SKM-1 treated with dmso at 0.1 percent for 144 hours (cell line): ENCODE results near the gene MEIOSIN.
"Not testable (repeated sequence)": the region's sequence is repeated elsewhere in the genome, so short reads cannot be mapped to it uniquely, and the experiment has no call there.

Source experiments
- DNase-seq: peaks from one replicate; lab custom pipeline; 2025; ENCODE audit not compliant: unreplicated experiment; lab: John Stamatoyannopoulos, UW

MEIOSIN gene, protein sequence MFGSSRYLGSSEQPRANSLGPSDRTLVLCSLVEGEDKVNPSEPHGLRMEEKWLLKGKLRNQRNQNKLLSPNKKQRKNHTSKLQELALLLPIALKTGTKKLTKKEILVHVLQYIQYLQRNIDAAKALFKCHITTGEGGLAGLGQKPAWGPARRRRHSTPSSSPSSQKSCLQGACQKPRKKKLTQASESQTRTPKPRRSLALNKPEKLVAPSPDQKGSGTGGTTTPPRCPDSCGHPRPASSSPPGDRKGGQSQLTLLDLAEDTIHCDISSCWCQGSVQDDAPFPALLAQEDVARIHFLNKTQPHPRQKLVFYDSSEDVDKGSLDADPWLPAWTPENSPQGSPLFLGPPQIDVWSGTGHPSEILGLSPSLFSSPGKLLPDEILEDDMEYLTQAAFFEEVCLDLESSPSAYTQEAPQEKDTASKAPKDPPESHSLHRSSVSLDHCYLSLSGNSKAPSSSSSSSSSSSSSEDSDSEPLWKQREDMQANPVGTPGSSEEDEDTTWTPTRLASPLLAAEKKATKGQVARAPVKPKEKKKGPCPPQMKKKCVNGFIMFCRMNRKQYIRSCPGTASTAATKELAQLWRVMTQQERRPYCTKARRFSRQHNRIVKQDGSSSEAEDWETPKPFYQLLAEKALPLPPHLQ

DNA sequence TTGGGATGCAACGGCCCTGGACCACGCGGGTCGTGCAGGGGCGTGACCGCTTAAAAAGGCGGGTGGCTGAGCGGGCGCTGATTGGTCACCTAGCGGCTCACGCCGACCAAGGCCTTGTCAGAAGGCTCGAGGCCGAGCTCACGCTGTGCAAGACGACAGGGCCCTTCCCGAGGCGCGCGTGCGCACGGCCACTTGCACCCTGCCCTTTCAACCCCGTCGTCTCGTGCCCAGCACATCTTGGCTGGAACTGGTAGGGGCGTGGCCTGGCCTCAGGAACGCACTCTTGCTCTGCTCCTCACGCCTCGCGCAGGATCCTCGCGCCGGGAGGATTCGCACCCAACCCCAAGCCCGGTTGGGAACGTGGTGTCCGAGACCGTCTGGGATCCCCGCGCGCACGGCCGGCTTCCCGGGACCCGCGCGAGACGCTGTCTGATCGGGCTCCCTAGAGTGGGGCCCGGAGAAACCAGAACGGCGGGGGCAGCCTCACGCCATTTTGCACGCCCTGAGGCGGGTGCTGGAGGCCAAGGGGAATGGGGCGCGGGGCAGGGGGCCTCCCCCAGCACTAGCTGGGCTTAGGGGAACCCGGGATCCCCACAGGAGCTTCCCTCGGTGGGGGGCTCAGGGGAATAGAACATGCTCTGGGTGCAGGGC is at the start of gene MEIOSIN:
TSS of gene MEIOSIN (plus strand) at position 280 of the 651 bp plus-strand sequence. CDS start 1,938 bp downstream, outside the sequence.
- no peak for DNase-seq

- not testable (repeated sequence) for DNase-seq
Observed at GRCh38 chr19:45685045-45685444, 48.2 kb upstream of the MEIOSIN start.

DNA sequence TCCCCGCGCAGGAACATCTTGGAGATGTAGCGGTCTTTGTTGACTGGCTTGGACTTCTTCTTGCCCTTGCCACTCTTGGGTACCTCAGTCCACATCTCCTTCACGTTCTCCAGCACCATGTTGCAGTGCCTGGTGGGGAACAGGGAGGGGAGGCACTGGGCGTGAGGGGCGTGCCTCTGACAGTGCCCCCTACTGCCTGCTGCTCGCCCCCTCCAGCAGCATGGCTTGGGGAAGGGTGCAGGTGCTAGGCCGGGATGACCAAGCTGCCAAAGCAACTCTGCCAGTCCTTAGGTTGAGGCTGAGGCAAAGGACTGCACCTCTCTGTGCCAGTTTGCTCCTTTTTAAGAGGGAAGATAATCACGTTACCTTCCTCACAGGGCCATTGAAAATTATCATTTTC is 45.6 kb upstream of the MEIOSIN start:
- no peak for DNase-seq

DNA sequence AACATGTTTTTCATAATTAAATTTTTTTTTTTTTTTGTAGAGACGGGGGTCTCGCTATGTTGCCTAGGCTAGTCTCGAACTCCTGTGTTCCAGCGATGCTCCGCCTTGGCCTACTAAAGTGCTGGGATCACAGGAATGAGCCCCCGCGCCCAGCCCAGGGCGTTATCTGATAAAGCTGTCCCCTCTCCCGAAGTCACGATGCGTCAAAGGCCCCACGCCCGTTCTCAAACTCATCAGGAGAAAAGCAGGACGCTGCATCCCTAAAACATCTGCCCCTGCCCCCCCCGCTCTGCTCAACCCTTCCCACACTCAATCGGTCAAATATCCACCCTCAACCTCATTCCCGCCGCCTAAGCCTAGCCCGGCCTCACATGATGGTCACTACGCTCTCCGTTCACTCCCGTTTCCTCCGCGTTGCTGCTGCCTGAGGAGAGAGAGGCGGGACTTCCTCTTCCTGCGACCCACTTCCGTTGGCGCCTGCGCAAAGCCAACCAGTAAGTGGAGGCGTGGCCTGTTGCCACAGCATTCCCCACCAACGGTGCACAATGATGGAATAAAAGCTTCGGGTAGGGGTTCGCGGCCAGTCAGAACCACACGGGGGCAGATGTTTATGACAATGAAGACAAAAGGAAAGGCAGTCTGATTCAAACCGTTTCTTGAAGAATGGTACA is 41.6 kb upstream of the MEIOSIN start, which contains the start of gene SNRPD2:
TSS of gene SNRPD2 (minus strand) at position 438 of the 671 bp plus-strand sequence. CDS start at position 373, 65 bp downstream.
- peak; percentile 53 for DNase-seq

- DNase-seq: peak; percentile 90
Observed at GRCh38 chr19:45692187-45693105, 40.8 kb upstream of the MEIOSIN start, which contains the start of gene QPCTL. QPCTL (plus strand) TSS chr19:45692666; CDS start chr19:45692704, 38 bp downstream.

- DNase-seq: no peak
Observed at GRCh38 chr19:45693106-45693788, 40.0 kb upstream of the MEIOSIN start.

DNA sequence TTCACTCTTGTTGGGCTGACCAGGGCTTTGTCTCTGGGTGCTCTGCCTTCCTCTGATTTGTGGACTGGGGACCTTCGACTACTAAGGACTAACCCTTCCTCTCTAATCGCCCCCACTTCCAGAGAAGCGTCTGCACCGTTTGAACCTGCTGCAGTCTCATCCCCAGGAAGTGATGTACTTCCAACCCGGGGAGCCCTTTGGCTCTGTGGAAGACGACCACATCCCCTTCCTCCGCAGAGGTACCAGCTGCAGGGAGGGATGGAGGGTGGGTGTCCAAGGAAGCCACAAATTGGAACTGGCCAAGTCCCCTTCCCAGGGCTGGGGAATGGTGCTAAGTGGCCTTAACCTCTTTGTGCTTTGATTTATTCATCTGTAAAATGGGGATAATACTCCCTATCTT is 31.6 kb upstream of the MEIOSIN start:
- no peak for DNase-seq

DNA sequence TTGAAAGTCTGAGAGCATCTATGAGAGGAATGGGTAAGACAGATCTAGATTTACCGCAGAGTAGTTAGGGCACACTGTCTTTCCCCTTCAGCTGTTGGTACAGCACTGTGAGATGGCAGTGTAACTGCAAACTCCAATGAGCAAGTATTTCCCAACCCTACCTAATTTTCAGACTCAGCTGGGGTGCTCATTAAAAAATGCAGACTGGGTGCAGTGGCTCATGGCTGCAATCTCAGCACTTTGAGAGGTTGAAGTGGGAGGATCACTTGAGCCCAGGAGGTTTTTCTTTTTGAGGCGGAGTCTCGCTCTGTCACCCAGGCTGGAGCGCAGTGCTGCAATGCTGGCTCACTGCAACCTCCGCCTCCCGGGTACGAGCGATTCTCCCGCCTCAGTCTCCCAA is 28.1 kb upstream of the MEIOSIN start:
- no peak for DNase-seq

- no peak for DNase-seq
Observed at GRCh38 chr19:45705710-45706415, 27.4 kb upstream of the MEIOSIN start.

GRCh38 chr19:45710356-45711130 is 22.7 kb upstream of the MEIOSIN start:
- no peak for DNase-seq

DNA sequence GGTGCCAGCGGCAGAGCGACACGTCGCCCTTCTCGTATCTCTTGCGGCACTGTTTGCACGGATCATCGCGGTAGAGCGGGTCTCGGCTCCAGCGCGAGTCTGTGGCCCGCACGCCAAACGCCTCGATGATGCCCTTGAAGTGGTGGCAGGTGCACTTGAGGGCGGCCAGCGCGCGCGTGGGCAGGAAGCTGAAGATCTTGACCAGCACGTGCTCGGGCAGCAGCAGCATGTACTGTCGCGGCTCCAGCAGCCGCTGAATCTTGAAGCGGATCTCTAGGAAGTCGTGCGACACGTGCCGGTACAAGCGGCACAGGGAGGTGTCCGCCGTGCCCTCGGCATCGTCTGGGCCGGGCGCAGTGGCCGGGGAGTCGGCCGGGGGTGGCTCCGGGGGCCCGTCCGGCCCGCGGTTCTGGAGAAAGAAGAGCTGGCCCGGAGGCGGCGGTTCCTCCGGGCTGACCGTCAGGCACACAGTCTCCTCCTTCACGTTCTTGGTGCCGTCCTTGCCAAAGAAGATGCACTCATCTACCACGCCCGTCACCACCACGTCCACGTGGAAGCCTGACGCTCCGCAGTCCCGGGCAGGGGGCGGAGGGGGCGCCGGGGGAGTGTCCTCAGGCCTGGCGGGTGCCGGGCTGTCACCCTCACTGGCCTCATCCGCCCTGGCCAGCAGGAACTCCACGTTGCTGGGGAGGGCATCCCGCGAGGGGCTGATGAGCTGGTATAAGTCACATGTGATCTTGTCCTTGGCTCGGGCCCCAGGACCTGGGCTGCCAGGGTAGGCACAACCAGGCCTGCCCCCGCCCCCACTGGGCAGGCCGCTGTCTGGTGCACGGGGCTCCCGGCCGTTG is 21.2 kb upstream of the MEIOSIN start:
- no peak for DNase-seq

- no peak for DNase-seq
Observed at GRCh38 chr19:45712699-45713067, 20.6 kb upstream of the MEIOSIN start.

- no peak for DNase-seq
Observed at GRCh38 chr19:45713141-45713540, 20.1 kb upstream of the MEIOSIN start.

GRCh38 chr19:45715139-45715538 is 18.1 kb upstream of the MEIOSIN start:
- DNase-seq: no peak

GRCh38 chr19:45716359-45717130 is 16.7 kb upstream of the MEIOSIN start:
- DNase-seq: no peak
